OCI-LY7 (cell line): ENCODE measurements around the gene MSL1.

Experiments used
- EZH2phosphoT487 ChIP-seq: fragments of 200-600 bp; sonication (generic); IDR thresholded peaks from 2 replicates; pipeline ENCODE4 v1.6.1; 2018; ENCODE audit warnings: low read depth, borderline replicate concordance, mild to moderate bottlenecking, mixed run types, antibody characterized with exemption, low read length, moderate library complexity, mixed read lengths
- TF ChIP-seq, protein P1 (sequence below): fragments of 200-600 bp; sonication (generic); conservative IDR thresholded peaks from 2 replicates; pipeline ENCODE4 v1.5.1; 2014; ENCODE audit warnings: mild to moderate bottlenecking, antibody characterized with exemption, low read length, moderate library complexity, mixed read lengths

DNA sequence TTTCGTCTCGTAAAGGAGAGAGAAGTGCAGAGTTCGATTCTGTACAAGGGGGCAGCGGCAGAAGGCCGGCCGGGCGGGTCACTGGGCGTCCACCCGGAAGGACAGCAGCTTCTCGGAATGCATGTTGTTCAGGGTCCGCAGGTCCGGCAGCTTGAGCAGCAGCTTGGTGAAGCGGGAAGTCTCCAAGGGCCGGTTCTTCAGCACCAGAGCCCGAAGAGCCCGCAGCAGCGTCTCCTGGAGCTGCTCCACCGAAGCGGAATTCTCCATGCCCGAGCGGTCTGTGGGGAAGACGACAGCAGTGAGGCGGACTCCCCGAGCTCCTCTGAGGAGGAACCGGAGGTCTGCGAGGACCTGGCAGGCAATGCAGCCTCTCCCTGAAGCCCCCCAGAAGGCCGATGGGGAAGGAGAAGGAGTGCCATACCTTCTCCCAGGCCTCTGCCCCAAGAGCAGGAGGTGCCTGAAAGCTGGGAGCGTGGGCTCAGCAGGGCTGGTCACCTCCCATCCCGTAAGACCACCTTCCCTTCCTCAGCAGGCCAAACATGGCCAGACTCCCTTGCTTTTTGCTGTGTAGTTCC lies 28.7 kb upstream of the MSL1 start:
- TF ChIP-seq, protein P1, sequence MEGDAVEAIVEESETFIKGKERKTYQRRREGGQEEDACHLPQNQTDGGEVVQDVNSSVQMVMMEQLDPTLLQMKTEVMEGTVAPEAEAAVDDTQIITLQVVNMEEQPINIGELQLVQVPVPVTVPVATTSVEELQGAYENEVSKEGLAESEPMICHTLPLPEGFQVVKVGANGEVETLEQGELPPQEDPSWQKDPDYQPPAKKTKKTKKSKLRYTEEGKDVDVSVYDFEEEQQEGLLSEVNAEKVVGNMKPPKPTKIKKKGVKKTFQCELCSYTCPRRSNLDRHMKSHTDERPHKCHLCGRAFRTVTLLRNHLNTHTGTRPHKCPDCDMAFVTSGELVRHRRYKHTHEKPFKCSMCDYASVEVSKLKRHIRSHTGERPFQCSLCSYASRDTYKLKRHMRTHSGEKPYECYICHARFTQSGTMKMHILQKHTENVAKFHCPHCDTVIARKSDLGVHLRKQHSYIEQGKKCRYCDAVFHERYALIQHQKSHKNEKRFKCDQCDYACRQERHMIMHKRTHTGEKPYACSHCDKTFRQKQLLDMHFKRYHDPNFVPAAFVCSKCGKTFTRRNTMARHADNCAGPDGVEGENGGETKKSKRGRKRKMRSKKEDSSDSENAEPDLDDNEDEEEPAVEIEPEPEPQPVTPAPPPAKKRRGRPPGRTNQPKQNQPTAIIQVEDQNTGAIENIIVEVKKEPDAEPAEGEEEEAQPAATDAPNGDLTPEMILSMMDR: no peak
- TF ChIP-seq EZH2phosphoT487: no peak
